SU-DHL-6 (cell line): ENCODE data around the gene C1QTNF5.

Experiments
- H2AFZ ChIP-seq: fragments of 200-600 bp; sonication (generic); 2 replicates; pipeline ENCODE4 v1.6.1; 2014; ENCODE audit warnings: low read depth, mild to moderate bottlenecking, moderate library complexity, mixed read lengths, antibody characterized with exemption, low read length; ENCODE audit not compliant: severe bottlenecking
- H3F3A ChIP-seq: fragments of 200-600 bp; shearing (Covaris generic); 2 replicates; pipeline ENCODE4 v1.6.0; 2016; ENCODE audit warnings: antibody characterized with exemption, mild to moderate bottlenecking; ENCODE audit not compliant: insufficient read depth
- H3K27ac ChIP-seq: fragments of 200-600 bp; sonication (generic); 2 replicates; pipeline ENCODE4 v1.5.1; 2016; ENCODE audit warnings: low read depth, mild to moderate bottlenecking, low read length, moderate library complexity, mixed read lengths
- H3K27me3 ChIP-seq: fragments of 200-600 bp; sonication (generic), shearing (Covaris generic); 2 replicates; pipeline ENCODE4 v1.6.0; 2014; ENCODE audit warnings: mild to moderate bottlenecking, low read length
- H3K36me3 ChIP-seq: fragments of 200-600 bp; sonication (generic); 2 replicates; pipeline ENCODE4 v1.6.1; 2014; ENCODE audit warnings: mild to moderate bottlenecking, low read length, mixed read lengths
- H3K4me2 ChIP-seq: fragments of 300-600, 200-600 bp; shearing (Covaris generic), sonication (generic); 2 replicates; pipeline ENCODE4 v1.6.0; 2014; ENCODE audit warnings: low read length, low read depth, mild to moderate bottlenecking; ENCODE audit not compliant: poor library complexity, severe bottlenecking
- H3K4me3 ChIP-seq: fragments of 200-600 bp; sonication (generic); 2 replicates; pipeline ENCODE4 v1.5.1; 2014; ENCODE audit warnings: antibody characterized with exemption, low read length, mild to moderate bottlenecking, mixed read lengths; ENCODE audit not compliant: insufficient read depth, poor library complexity, severe bottlenecking
- H3K79me2 ChIP-seq: fragments of 200-600 bp; sonication (generic); 2 replicates; pipeline ENCODE4 v1.6.1; 2014; ENCODE audit warnings: mild to moderate bottlenecking, low read length, moderate library complexity; ENCODE audit not compliant: insufficient read depth
- H3K9ac ChIP-seq: fragments of 200-600 bp; sonication (generic); 2 replicates; pipeline ENCODE4 v1.7.0; 2014; ENCODE audit warnings: mild to moderate bottlenecking, low read length
- H3K9me2 ChIP-seq: fragments of 200-600 bp; sonication (generic); replicated peaks from 2 replicates; pipeline ENCODE4 v1.6.1; 2014; ENCODE audit warnings: low read length; ENCODE audit not compliant: insufficient read depth
- H3K9me3 ChIP-seq: fragments of 200-600 bp; sonication (generic); 2 replicates; pipeline ENCODE4 v1.6.1; 2014; ENCODE audit warnings: low read length, mixed read lengths; ENCODE audit not compliant: insufficient read depth
- H4K20me1 ChIP-seq: fragments of 200-600 bp; sonication (generic); 2 replicates; pipeline ENCODE4 v1.6.1; 2014; ENCODE audit warnings: low read depth, mild to moderate bottlenecking, antibody characterized with exemption, low read length, moderate library complexity, mixed read lengths
- EZH2phosphoT487 ChIP-seq: fragments of 200-600 bp; sonication (generic), shearing (Covaris generic); conservative IDR thresholded peaks from 2 replicates; pipeline ENCODE4 v1.6.1; 2018; ENCODE audit warnings: mild to moderate bottlenecking, antibody characterized with exemption, low read length, moderate library complexity, mixed read lengths
- TF ChIP-seq, protein P1 (sequence below): fragments of 200-600 bp; sonication (generic); IDR thresholded peaks from one replicate; pipeline ENCODE4 v1.5.1; 2017; ENCODE audit warnings: antibody characterized with exemption, mild to moderate bottlenecking, low read length, moderate library complexity; ENCODE audit not compliant: insufficient read depth, poor library complexity, severe bottlenecking

C1QTNF5 gene

DNA sequence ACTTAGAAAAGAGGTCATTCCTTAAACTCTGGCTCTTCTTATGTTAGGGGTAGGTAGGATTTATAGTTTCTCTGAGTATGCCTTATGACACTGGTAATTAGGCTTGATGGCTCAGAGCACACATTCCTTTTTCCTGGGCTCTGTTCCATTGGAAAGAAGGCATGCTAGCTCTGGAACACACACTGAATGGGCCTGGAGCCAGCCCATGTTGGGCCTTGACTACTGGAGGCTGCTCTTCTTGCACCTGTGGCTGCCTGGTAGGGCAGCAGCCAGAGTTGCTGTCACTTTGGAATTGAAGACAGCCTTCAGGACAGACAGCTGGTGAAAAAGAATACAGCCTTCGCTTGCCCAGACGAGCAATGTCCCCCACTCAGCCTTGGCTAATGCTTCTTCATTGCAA, 42.0 kb downstream of the C1QTNF5 start:
- no peak overlapping the region for H2AFZ ChIP-seq
- H3K4me3 ChIP-seq: no peak overlapping the region
- no peaks in the 10 kb centered on the region for H3K79me2 ChIP-seq
- H3K9me2 ChIP-seq: no peaks in the 10 kb centered on the region
- H3K27ac ChIP-seq: no peak overlapping the region
- no peaks in the 10 kb centered on the region for H3K27me3 ChIP-seq
- no peak overlapping the region for H3K4me2 ChIP-seq
- H3K36me3 ChIP-seq: peaks cover 18% of the 10 kb centered on the region
- no peaks in the 10 kb centered on the region for H3K9me3 ChIP-seq
- no peaks in the 10 kb centered on the region for H3F3A ChIP-seq
- no peak overlapping the region for H3K9ac ChIP-seq
- TF ChIP-seq, protein P1, sequence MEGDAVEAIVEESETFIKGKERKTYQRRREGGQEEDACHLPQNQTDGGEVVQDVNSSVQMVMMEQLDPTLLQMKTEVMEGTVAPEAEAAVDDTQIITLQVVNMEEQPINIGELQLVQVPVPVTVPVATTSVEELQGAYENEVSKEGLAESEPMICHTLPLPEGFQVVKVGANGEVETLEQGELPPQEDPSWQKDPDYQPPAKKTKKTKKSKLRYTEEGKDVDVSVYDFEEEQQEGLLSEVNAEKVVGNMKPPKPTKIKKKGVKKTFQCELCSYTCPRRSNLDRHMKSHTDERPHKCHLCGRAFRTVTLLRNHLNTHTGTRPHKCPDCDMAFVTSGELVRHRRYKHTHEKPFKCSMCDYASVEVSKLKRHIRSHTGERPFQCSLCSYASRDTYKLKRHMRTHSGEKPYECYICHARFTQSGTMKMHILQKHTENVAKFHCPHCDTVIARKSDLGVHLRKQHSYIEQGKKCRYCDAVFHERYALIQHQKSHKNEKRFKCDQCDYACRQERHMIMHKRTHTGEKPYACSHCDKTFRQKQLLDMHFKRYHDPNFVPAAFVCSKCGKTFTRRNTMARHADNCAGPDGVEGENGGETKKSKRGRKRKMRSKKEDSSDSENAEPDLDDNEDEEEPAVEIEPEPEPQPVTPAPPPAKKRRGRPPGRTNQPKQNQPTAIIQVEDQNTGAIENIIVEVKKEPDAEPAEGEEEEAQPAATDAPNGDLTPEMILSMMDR: no peak
- TF ChIP-seq EZH2phosphoT487: no peak
- H4K20me1 ChIP-seq: no peaks in the 10 kb centered on the region

DNA sequence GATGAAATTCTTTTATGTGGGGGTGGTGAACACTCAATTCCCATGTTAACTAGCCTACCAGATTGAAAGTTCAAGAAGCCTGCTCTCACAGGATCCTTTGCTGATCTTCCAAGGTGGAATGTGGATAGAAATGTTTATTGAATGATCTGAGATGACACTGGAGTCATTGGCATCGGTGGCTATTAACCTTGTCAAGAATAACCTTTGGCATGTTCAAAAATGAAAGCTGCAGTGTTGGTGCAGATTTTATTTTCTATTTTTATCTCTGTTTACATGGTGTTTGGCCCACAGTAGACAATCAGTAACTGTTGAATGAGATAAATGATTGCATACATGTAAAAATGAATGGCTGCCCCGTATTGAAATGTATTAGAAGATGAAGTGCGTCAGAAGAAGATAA, 42.7 kb downstream of the C1QTNF5 start:
- Histone ChIP-seq H2AFZ (no peak overlapping the region), H3K9me2 (no peaks in the 10 kb centered on the region), H3K9ac (no peak overlapping the region), H3K4me2 (no peak overlapping the region), H3K27me3 (no peaks in the 10 kb centered on the region), H3K36me3 (peaks cover 14% of the 10 kb centered on the region), H3K27ac (no peak overlapping the region), H3K79me2 (no peaks in the 10 kb centered on the region), H3K9me3 (no peaks in the 10 kb centered on the region), H4K20me1 (no peaks in the 10 kb centered on the region), H3K4me3 (no peak overlapping the region), H3F3A (no peaks in the 10 kb centered on the region)
- TF ChIP-seq, protein P1: no peak
- TF ChIP-seq EZH2phosphoT487: no peak

DNA sequence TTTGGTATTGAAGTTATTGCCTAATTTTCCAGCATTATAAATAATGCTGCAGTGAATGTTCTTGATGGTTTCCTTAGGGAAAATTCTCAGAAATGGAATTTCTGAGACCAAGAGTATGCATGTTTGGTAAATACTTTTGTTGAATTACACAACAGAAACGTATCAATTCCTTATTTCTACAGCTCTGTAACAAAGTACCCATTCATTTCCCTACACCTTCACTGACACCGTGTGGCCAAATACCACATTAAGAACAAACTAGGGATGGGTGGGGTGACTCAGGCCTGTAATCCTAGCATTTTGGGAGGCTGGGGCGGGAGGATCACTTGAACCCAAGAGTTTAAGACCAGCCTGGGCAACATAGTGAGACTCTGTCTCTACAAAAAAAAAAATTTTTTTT, 45.5 kb downstream of the C1QTNF5 start:
- Histone ChIP-seq H3K79me2 (no peaks in the 10 kb centered on the region), H3F3A (no peaks in the 10 kb centered on the region), H3K9me2 (no peaks in the 10 kb centered on the region), H3K36me3 (peaks cover 18% of the 10 kb centered on the region), H3K9ac (no peak overlapping the region), H3K9me3 (no peaks in the 10 kb centered on the region), H3K27me3 (no peaks in the 10 kb centered on the region), H3K27ac (no peak overlapping the region), H3K4me2 (no peak overlapping the region), H3K4me3 (no peak overlapping the region), H2AFZ (no peak overlapping the region), H4K20me1 (no peaks in the 10 kb centered on the region)
- TF ChIP-seq, protein P1: no peak
- no peak for TF ChIP-seq EZH2phosphoT487
